Caco-2 (cell line): ENCODE measurements around the gene MAPRE2. TPM values are rescaled to one million over a fixed set of nuclear protein-coding genes. Genes with fewer than 3 reads are reported as not detected.

Source experiments
- BruUV-seq: library from RNA; stranded (reverse); fragments of 400-500 nt; replicated peaks from 2 replicates; lab custom pipeline; 2021; lab: Mats Ljungman, UMichigan
- CTCF ChIA-PET: fragments of 300-600 bp; sonication (Branson Sonifier 250); formaldehyde crosslinking; loops from one replicate; lab custom pipeline; 2022; ENCODE audit warnings: antibody characterized with exemption; lab: Charles Lee
- POLR2A ChIA-PET: fragments of 300-600 bp; sonication (Branson Sonifier 250); formaldehyde crosslinking; loops from one replicate; lab custom pipeline; 2022; ENCODE audit warnings: antibody characterized with exemption; lab: Charles Lee
- DNase-seq, 2 experiments: peaks; one replicate each; pipeline versions ENCODE4 v3.0.0 to v3.0.0-alpha.2; 2020 to 2022
- H3K27me3 ChIP-seq: replicated peaks from 2 replicates; pipeline ENCODE4 v1.6.0; 2011; ENCODE audit warnings: low read length; ENCODE audit not compliant: control insufficient read depth, insufficient read depth
- H3K36me3 ChIP-seq: 2 replicates; pipeline ENCODE4 v1.5.1; 2011; ENCODE audit warnings: low read length; ENCODE audit not compliant: control insufficient read depth, insufficient read depth
- H3K4me1 ChIP-seq: fragments of 250-450 bp; sonication (Bioruptor Pico); 2 replicates; pipeline ENCODE4 v1.5.1; 2020; ENCODE audit warnings: mild to moderate bottlenecking
- H3K4me3 ChIP-seq: 2 replicates; pipeline ENCODE4 v1.5.1; 2011; ENCODE audit warnings: low read depth, mild to moderate bottlenecking, control low read depth, low read length
- H3K9me3 ChIP-seq: fragments of 250-450 bp; sonication (Bioruptor Pico); 2 replicates; pipeline ENCODE4 v1.5.1; 2020; ENCODE audit warnings: mild to moderate bottlenecking, moderate library complexity
- H3K27ac Mint-ChIP-seq: one replicate; pipeline ENCODE4 v1.8.0; 2022; ENCODE audit warnings: mixed read lengths; ENCODE audit not compliant: unreplicated experiment
- H3K27me3 Mint-ChIP-seq: one replicate; pipeline ENCODE4 v1.8.0; 2022; ENCODE audit warnings: mixed read lengths; ENCODE audit not compliant: insufficient read depth, unreplicated experiment
- H3K36me3 Mint-ChIP-seq: one replicate; pipeline ENCODE4 v1.8.0; 2022; ENCODE audit warnings: mild to moderate bottlenecking, mixed read lengths; ENCODE audit not compliant: insufficient read depth, unreplicated experiment
- H3K4me1 Mint-ChIP-seq: one replicate; pipeline ENCODE4 v1.8.0; 2022; ENCODE audit warnings: low read depth, mixed read lengths; ENCODE audit not compliant: unreplicated experiment
- H3K4me3 Mint-ChIP-seq: one replicate; pipeline ENCODE4 v1.8.0; 2022; ENCODE audit warnings: mild to moderate bottlenecking, moderate library complexity, mixed read lengths; ENCODE audit not compliant: unreplicated experiment
- H3K9me3 Mint-ChIP-seq: one replicate; pipeline ENCODE4 v1.8.0; 2022; ENCODE audit warnings: mixed read lengths; ENCODE audit not compliant: unreplicated experiment
- CTCF ChIP-seq, 2 experiments: fragments of 200-600 bp in 1 of 2; IDR thresholded peaks; 1 replicate in 1 of 2; 2 replicates in 1 of 2; pipeline versions ENCODE4 v1.5.1 to v1.8.0; 2011 to 2022; ENCODE audit warnings: antibody characterized with exemption in 1 of 2, control low read depth in 1 of 2, inconsistent platforms in 1 of 2, low read depth in 1 of 2, low read length in 1 of 2, mild to moderate bottlenecking in 1 of 2, moderate library complexity in 1 of 2; ENCODE audit not compliant: insufficient read depth in 1 of 2, severe bottlenecking in 1 of 2, unreplicated experiment in 1 of 2
- intact Hi-C: fragments of 100-400 bp; cut with micrococcal nuclease; formaldehyde crosslinking; loops from one replicate; pipeline ENCODE4 v1.10.0; 2022; ENCODE audit not compliant: unreplicated experiment
- total RNA-seq: library from RNA; stranded (reverse); gene quantifications from 2 replicates; pipeline ENCODE4 v1.2.3, GENCODE V29; 2022

The MAPRE2 gene
- total RNA-seq, 1 experiment from 2014 or later: 9.3 TPM

GRCh38 chr18:35116784-35117318 is 75.6 kb downstream of the MAPRE2 start:
- Mint-ChIP-seq H3K36me3 (no peaks in the 10 kb centered on the region), H3K4me1 (no peaks in the 10 kb centered on the region), H3K27ac (no peak overlapping the region), H3K27me3 (no peaks in the 10 kb centered on the region), H3K4me3 (no peak overlapping the region), H3K9me3 (no peaks in the 10 kb centered on the region)
- Histone ChIP-seq H3K36me3 (no peaks in the 10 kb centered on the region), H3K4me3 (no peak overlapping the region), H3K4me1 (no peaks in the 10 kb centered on the region), H3K9me3 (no peaks in the 10 kb centered on the region), H3K27me3 (no peaks in the 10 kb centered on the region)
- ChIA-PET POLR2A (no interaction called here), CTCF (no interaction called here)
- BruUV-seq: no TSS peak
- DNase-seq: no peak
- TF ChIP-seq CTCF (IDR thresholded peaks at IDR 0.05; ENCODE audit: insufficient read depth in 1 of 2, low read depth in 1 of 2, low read length in 1 of 2, severe bottlenecking in 1 of 2, unreplicated experiment in 1 of 2): no peak
- intact Hi-C loops: no loop called here

GRCh38 chr18:35117372-35117771 is 76.2 kb downstream of the MAPRE2 start:
- H3K36me3 Mint-ChIP-seq: no peaks in the 10 kb centered on the region
- H3K9me3 Mint-ChIP-seq: no peaks in the 10 kb centered on the region
- intact Hi-C loops: no loop called here
- Histone ChIP-seq H3K27me3 (no peaks in the 10 kb centered on the region), H3K9me3 (no peaks in the 10 kb centered on the region), H3K4me1 (no peaks in the 10 kb centered on the region), H3K36me3 (no peaks in the 10 kb centered on the region), H3K4me3 (no peak overlapping the region)
- no TSS peak for BruUV-seq
- TF ChIP-seq CTCF (IDR thresholded peaks at IDR 0.05; ENCODE audit: insufficient read depth in 1 of 2, low read depth in 1 of 2, low read length in 1 of 2, severe bottlenecking in 1 of 2, unreplicated experiment in 1 of 2): no peak
- no peak overlapping the region for H3K4me3 Mint-ChIP-seq
- ChIA-PET CTCF (no interaction called here), POLR2A (no interaction called here)
- no peaks in the 10 kb centered on the region for H3K27me3 Mint-ChIP-seq
- DNase-seq: no peak
- no peaks in the 10 kb centered on the region for H3K4me1 Mint-ChIP-seq
- H3K27ac Mint-ChIP-seq: no peak overlapping the region

- no peaks in the 10 kb centered on the region for H3K4me1 Mint-ChIP-seq
- H3K4me1 ChIP-seq: no peaks in the 10 kb centered on the region
- no peaks in the 10 kb centered on the region for H3K36me3 Mint-ChIP-seq
- no peak overlapping the region for H3K4me3 ChIP-seq
- CTCF ChIA-PET: no interaction called here
- intact Hi-C loops: no loop called here
- POLR2A ChIA-PET: no interaction called here
- no peaks in the 10 kb centered on the region for H3K27me3 Mint-ChIP-seq
- no peaks in the 10 kb centered on the region for H3K27me3 ChIP-seq
- no peaks in the 10 kb centered on the region for H3K36me3 ChIP-seq
- H3K27ac Mint-ChIP-seq: no peak overlapping the region
- H3K9me3 Mint-ChIP-seq: no peaks in the 10 kb centered on the region
- no peak overlapping the region for H3K4me3 Mint-ChIP-seq
- DNase-seq: no peak
- BruUV-seq: no TSS peak
- no peak for TF ChIP-seq CTCF (IDR thresholded peaks at IDR 0.05; ENCODE audit: insufficient read depth in 1 of 2, low read depth in 1 of 2, low read length in 1 of 2, severe bottlenecking in 1 of 2, unreplicated experiment in 1 of 2)
- no peaks in the 10 kb centered on the region for H3K9me3 ChIP-seq
Observed at GRCh38 chr18:35117951-35118411, 76.8 kb downstream of the MAPRE2 start.
